Measurements from ENCODE around the gene WBP11. TPM values are rescaled to one million over a fixed set of nuclear protein-coding genes. Genes with fewer than 3 reads are reported as not detected.

WBP11 gene
- total and polyA plus RNA-seq, 9 of the 15 experiments (the other 6 are each of a cell fraction or from before 2014, with no cell fraction given) = 7.7 to 60.8 (median 24.6) TPM

DNA sequence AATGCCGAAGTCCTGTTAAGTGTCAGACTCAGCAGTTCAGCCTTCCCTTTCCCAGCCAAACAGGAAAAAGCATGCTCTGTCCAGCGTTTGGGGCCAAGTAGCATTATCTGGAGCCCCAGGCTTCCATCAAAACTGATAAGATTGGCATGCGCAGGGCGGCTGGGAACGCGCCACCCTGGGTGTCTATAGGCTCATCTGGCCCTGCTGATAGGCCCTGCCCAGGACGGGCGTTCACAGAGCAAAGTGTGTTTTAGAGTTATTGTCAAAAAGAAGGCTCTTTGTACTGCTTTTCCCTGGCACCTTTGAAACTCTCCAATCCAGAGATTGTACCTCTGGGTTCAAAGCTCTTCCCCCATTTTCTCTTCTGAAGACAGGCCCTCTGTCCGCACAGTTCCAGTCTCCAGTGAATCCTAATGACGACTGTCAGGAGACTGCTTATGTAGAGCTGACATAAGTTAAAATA is 40.2 kb upstream of the WBP11 start, which contains the start of gene ART4 (continued):
- TF ChIP-seq JUND (IDR thresholded peaks at IDR 0.05; ENCODE audit: borderline replicate concordance, low read depth, low read length) (no peak), JUND (tag; IDR thresholded peaks at IDR 0.05; ENCODE audit: borderline replicate concordance, low read depth, low read length) (no peak; the same call in 2 of the 3 replicates), ZNF197 (CRISPR knock-in tag; IDR thresholded peaks at IDR 0.05; ENCODE audit: low read depth) (no peak), SETDB1 (IDR thresholded peaks at IDR 0.05; ENCODE audit: low read length) (no peak), ZNF766 (CRISPR knock-in tag; conservative IDR thresholded peaks at IDR 0.05) (0 out of 2 replicates have a peak, but pooled peaks have one; percentile 38), ZKSCAN8 (CRISPR knock-in tag; IDR thresholded peaks at IDR 0.05) (no peak), DPF2 (IDR thresholded peaks at IDR 0.05) (peak; percentile 63), ZNF76 (CRISPR knock-in tag; IDR thresholded peaks at IDR 0.05; ENCODE audit: borderline replicate concordance) (no peak), CTBP1 (IDR thresholded peaks at IDR 0.05; ENCODE audit: borderline replicate concordance) (no peak), SMARCE1 (IDR thresholded peaks at IDR 0.05) (0 out of 2 replicates have a peak, but pooled peaks have one; percentile 29), MIER1 (IDR thresholded peaks at IDR 0.05; ENCODE audit: low read depth) (peak; percentile 40; the same call in 1 of the 2 replicates), FOXA1 (IDR thresholded peaks at IDR 0.05; ENCODE audit: borderline replicate concordance) (no peak), FOXP1 (CRISPR knock-in tag; IDR thresholded peaks at IDR 0.05) (no peak), RBM15 (IDR thresholded peaks at IDR 0.05; ENCODE audit: insufficient read depth, low read length) (no peak), ZNF184 (CRISPR knock-in tag; IDR thresholded peaks at IDR 0.05) (no peak), IRF2 (CRISPR knock-in tag; IDR thresholded peaks at IDR 0.05) (no peak)
- TF ChIP-seq, protein P1, sequence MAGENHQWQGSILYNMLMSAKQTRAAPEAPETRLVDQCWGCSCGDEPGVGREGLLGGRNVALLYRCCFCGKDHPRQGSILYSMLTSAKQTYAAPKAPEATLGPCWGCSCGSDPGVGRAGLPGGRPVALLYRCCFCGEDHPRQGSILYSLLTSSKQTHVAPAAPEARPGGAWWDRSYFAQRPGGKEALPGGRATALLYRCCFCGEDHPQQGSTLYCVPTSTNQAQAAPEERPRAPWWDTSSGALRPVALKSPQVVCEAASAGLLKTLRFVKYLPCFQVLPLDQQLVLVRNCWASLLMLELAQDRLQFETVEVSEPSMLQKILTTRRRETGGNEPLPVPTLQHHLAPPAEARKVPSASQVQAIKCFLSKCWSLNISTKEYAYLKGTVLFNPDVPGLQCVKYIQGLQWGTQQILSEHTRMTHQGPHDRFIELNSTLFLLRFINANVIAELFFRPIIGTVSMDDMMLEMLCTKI (IDR thresholded peaks at IDR 0.05; ENCODE audit: partially characterized antibody) = no peak
- TF ChIP-seq, protein P2, sequence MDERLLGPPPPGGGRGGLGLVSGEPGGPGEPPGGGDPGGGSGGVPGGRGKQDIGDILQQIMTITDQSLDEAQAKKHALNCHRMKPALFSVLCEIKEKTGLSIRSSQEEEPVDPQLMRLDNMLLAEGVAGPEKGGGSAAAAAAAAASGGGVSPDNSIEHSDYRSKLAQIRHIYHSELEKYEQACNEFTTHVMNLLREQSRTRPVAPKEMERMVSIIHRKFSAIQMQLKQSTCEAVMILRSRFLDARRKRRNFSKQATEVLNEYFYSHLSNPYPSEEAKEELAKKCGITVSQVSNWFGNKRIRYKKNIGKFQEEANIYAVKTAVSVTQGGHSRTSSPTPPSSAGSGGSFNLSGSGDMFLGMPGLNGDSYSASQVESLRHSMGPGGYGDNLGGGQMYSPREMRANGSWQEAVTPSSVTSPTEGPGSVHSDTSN (CRISPR knock-in tag; IDR thresholded peaks at IDR 0.05; ENCODE audit: low read depth) = no peak
- TF ChIP-seq, protein P2 (tag; conservative IDR thresholded peaks at IDR 0.05; ENCODE audit: low read depth) = 0 out of 2 replicates have a peak, but pooled peaks have one; percentile 15
- TF ChIP-seq, protein P3, sequence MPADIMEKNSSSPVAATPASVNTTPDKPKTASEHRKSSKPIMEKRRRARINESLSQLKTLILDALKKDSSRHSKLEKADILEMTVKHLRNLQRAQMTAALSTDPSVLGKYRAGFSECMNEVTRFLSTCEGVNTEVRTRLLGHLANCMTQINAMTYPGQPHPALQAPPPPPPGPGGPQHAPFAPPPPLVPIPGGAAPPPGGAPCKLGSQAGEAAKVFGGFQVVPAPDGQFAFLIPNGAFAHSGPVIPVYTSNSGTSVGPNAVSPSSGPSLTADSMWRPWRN (IDR thresholded peaks at IDR 0.05; ENCODE audit: low read depth) = no peak
- TF ChIP-seq, protein P4, sequence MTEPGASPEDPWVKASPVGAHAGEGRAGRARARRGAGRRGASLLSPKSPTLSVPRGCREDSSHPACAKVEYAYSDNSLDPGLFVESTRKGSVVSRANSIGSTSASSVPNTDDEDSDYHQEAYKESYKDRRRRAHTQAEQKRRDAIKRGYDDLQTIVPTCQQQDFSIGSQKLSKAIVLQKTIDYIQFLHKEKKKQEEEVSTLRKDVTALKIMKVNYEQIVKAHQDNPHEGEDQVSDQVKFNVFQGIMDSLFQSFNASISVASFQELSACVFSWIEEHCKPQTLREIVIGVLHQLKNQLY (CRISPR knock-in tag; conservative IDR thresholded peaks at IDR 0.05) = no peak
- TF ChIP-seq, protein P5, sequence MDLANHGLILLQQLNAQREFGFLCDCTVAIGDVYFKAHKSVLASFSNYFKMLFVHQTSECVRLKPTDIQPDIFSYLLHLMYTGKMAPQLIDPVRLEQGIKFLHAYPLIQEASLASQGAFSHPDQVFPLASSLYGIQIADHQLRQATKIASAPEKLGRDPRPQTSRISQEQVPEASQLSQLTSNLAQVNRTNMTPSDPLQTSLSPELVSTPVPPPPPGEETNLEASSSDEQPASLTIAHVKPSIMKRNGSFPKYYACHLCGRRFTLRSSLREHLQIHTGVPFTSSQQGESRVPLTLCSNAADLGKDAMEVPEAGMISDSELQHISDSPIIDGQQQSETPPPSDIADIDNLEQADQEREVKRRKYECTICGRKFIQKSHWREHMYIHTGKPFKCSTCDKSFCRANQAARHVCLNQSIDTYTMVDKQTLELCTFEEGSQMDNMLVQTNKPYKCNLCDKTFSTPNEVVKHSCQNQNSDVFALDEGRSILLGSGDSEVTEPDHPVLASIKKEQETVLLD (IDR thresholded peaks at IDR 0.05) = no peak
